ENCODE measurements around the gene SPCS3.
"Not testable (repeated sequence)": the region's sequence is repeated elsewhere in the genome, so short reads cannot be mapped to it uniquely, and the experiment has no call there.

- TF ChIP-seq ZNF274 (IDR thresholded peaks at IDR 0.05; ENCODE audit: low read depth, low read length); SUZ12 (IDR thresholded peaks at IDR 0.05; ENCODE audit: extremely low read depth, insufficient read depth, insufficient read length); YY1 (IDR thresholded peaks at IDR 0.05; ENCODE audit: insufficient read depth, insufficient read length): not testable (repeated sequence)
Observed at GRCh38 chr4:176345346-176345745, 25.6 kb downstream of the SPCS3 start.

Measured in NT2/D1 (cell line).